A549 treated with dexamethasone at 1 μM for 4 hours (cell line): ENCODE data around the gene TXNL1. TPM values are rescaled to one million over a fixed set of nuclear protein-coding genes. Genes with fewer than 3 reads are reported as not detected.

Experiments used
- total RNA-seq: library from RNA; stranded (reverse); fragments of 200-300 nt; extraction: Qiagen RNA extraction; gene quantifications from 5 replicates; pipeline ENCODE4 v1.2.3, GENCODE V29; 2022

Gene TXNL1
- total RNA-seq = 63.1 to 71.8 TPM (median 66.6 TPM) in 5 replicates

DNA sequence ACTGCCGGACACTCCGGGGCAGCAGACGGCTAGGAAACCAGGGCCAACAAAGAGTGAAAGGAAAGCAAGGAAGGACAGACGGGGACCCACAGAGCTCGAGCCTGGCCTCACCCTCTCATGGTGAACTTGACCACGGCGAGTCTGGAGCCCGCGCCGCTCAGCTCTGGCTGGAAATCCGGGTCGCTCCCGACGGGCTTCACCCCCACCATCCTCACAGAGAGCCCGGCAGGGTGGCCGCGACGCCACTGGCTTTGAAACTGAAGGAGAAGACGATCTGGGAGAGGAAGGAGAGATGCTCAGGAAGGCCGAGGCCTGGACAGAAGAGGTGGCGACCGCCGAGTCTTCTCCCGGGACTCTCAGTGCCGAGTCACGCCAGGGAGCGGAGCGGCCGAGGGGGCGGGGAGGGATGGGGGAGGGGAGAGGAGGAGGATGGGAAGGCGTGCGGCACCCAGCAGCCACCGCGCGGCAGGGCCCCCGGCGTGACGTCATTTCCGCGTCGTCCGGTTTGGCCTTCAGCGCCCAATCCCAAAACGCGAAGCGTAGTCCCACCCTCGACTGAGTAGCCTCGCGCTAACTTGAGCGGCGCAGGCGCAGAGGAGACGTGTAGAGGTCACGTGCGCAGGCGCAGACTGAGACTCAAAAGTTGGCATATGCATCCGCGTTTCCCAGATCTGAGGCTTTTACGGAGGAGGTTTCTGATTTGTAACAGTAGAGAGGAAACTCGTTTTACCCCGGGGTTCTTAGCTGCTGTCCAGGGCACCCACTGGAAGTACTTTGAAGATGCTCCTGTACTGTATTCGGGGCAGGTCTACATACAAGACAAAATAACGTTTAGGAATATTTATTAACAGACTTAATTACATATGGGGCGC lies at the start of gene TXNL1:
Gene TXNL1, minus strand, starts transcription at position 361 of the 872 bp plus-strand sequence. Its CDS starts 152 bp downstream, at position 209.

DNA sequence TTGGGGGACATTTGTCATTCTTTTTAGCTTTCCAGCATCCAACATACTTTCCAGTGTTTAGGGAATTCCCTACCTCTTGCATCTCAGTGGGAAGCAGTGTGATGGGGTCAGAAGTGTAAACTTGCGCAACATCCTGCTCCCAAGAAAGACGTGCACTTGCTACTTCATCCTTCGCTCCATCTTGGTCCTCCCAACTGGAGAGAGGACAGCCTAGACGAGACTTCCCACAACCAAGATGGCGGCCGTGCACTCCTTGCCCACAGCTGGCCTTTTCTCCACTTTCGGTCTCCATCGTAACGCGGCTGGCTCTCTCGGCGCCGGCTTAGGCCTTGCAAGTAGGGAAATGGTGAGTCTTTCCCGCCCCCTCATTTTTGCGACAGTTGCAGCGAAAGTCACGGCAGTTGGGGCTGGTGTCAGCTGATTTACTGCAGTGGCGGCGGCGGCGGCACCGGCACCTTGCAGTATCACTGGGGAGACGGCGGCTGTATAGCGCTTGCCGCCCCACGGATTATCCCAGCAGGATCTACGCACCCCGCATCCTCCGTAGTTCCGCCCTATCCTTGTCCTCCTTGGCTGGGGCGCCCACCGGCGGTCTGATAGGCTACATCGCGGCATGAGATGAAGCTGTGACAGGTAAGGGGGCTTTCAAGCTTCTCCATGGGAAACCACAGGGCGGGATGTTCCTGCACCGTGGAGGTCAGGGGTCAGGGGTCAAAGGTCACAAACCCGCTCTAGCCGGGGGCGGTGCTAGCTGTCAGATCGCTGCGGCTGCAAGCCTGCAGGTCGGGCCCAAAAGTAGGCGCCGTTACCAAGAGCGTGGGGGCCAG lies 12.8 kb upstream of the TXNL1 start, which contains the start of gene WDR7:
Gene WDR7, plus strand, starts transcription at position 416 of the 827 bp plus-strand sequence. CDS start 21,157 bp downstream, outside the sequence.

Other genes with a start within 250 kb of the TXNL1 start
- gene WDR7, start 12.8 kb upstream of the TXNL1 start, total RNA-seq = 2.7 to 4.4 TPM (median 4.0 TPM) in 5 replicates